Neuronal stem cell (in vitro differentiated cells): ENCODE data around the gene SERPINB1.
"Not testable (repeated sequence)": the region's sequence is repeated elsewhere in the genome, so short reads cannot be mapped to it uniquely, and the experiment has no call there.

Source experiments
- DNase-seq: peaks from one replicate; pipeline ENCODE4 v3.0.0-alpha.2; 2013; ENCODE audit warnings: low spot score
- H2AFZ ChIP-seq: one replicate; pipeline ENCODE4 v1.6.1; 2013; ENCODE audit warnings: mild to moderate bottlenecking, low read length, inconsistent platforms
- H2AK5ac ChIP-seq: 2 replicates; pipeline ENCODE4 v1.6.1; 2013; ENCODE audit warnings: low read depth, mild to moderate bottlenecking, inconsistent platforms, low read length, moderate library complexity, mixed read lengths
- H2BK120ac ChIP-seq: 2 replicates; pipeline ENCODE4 v1.6.1; 2013; ENCODE audit warnings: low read depth, mild to moderate bottlenecking, inconsistent platforms, low read length, moderate library complexity, mixed read lengths
- H2BK12ac ChIP-seq: one replicate; pipeline ENCODE4 v1.6.1; 2013; ENCODE audit warnings: low read length, inconsistent platforms
- H2BK15ac ChIP-seq: 2 replicates; pipeline ENCODE4 v1.6.1; 2013; ENCODE audit warnings: mild to moderate bottlenecking, low read length, inconsistent platforms, mixed read lengths
- H2BK5ac ChIP-seq: one replicate; pipeline ENCODE4 v1.6.1; 2013; ENCODE audit warnings: inconsistent platforms, mild to moderate bottlenecking, low read length, moderate library complexity
- H3K14ac ChIP-seq: one replicate; pipeline ENCODE4 v1.6.1; 2013; ENCODE audit warnings: low read length, inconsistent platforms
- H3K18ac ChIP-seq: 2 replicates; pipeline ENCODE4 v1.6.1; 2013; ENCODE audit warnings: low read length, inconsistent platforms
- H3K23ac ChIP-seq: 2 replicates; pipeline ENCODE4 v1.6.1; 2013; ENCODE audit warnings: low read depth, mild to moderate bottlenecking, mixed read lengths, low read length, inconsistent platforms; ENCODE audit not compliant: poor library complexity
- H3K27ac ChIP-seq: replicated peaks from 3 replicates; pipeline ENCODE4 v1.5.1; 2013; ENCODE audit warnings: low read length, inconsistent platforms
- H3K27me3 ChIP-seq, 3 experiments: 2 replicates each; pipeline ENCODE4 v1.6.1; 2013; ENCODE audit warnings: low read length in 3 of 3, mild to moderate bottlenecking in 2 of 3, inconsistent platforms in 1 of 3, low read depth in 1 of 3, mixed read lengths in 1 of 3, moderate library complexity in 1 of 3; ENCODE audit not compliant: control insufficient read depth in 3 of 3, insufficient read depth in 3 of 3
- H3K36me3 ChIP-seq, 2 donors: replicated peaks in 1 of 2; 2 replicates each; pipeline ENCODE4 v1.6.1; 2013; ENCODE audit warnings: low read length in 2 of 2; ENCODE audit not compliant: control insufficient read depth in 2 of 2, insufficient read depth in 2 of 2
- H3K4ac ChIP-seq: 2 replicates; pipeline ENCODE4 v1.6.1; 2013; ENCODE audit warnings: inconsistent platforms, mild to moderate bottlenecking, low read length, moderate library complexity
- H3K4me1 ChIP-seq, 2 donors: 1 replicate in 1 of 2; 2 replicates in 1 of 2; pipeline ENCODE4 v1.6.1; 2013; ENCODE audit warnings: low read length in 2 of 2, low read depth in 1 of 2; ENCODE audit not compliant: control insufficient read depth in 2 of 2, insufficient read depth in 1 of 2
- H3K4me2 ChIP-seq: one replicate; pipeline ENCODE4 v1.6.1; 2013; ENCODE audit warnings: mild to moderate bottlenecking, low read length, inconsistent platforms; ENCODE audit not compliant: insufficient read depth, poor library complexity, severe bottlenecking
- H3K4me3 ChIP-seq, 2 donors: 2 replicates each; pipeline ENCODE4 v1.5.1; 2013; ENCODE audit warnings: low read length in 2 of 2, mild to moderate bottlenecking in 2 of 2, inconsistent platforms in 1 of 2, moderate library complexity in 1 of 2
- H3K79me1 ChIP-seq: one replicate; pipeline ENCODE4 v1.6.1; 2013; ENCODE audit warnings: low read depth, mild to moderate bottlenecking, inconsistent platforms, low read length, moderate library complexity
- H3K9ac ChIP-seq: one replicate; pipeline ENCODE4 v1.6.1; 2013; ENCODE audit warnings: mild to moderate bottlenecking, low read depth, low read length, inconsistent platforms; ENCODE audit not compliant: poor library complexity
- H3K9me3 ChIP-seq, 2 donors: replicated peaks in 1 of 2; 2 replicates each; pipeline versions ENCODE3 to v1.6.1; 2013; ENCODE audit warnings: low read length in 2 of 2, mild to moderate bottlenecking in 2 of 2, inconsistent platforms in 1 of 2, low read depth in 1 of 2, mixed read lengths in 1 of 2, moderate library complexity in 1 of 2; ENCODE audit not compliant: control insufficient read depth in 2 of 2, insufficient read depth in 1 of 2
- H4K8ac ChIP-seq: one replicate; pipeline ENCODE4 v1.6.1; 2013; ENCODE audit warnings: low read depth, mild to moderate bottlenecking, inconsistent platforms, low read length, moderate library complexity
- H4K91ac ChIP-seq: one replicate; pipeline ENCODE4 v1.6.1; 2013; ENCODE audit warnings: low read length, low read depth, mild to moderate bottlenecking, inconsistent platforms; ENCODE audit not compliant: poor library complexity
- WGBS, 2 donors: extraction: QIAGEN DNeasy Blood & Tissue Kit; methylation state at CpG; one replicate each; pipeline ENCODE4 v1.1.7; 2013; ENCODE audit warnings: missing lambda C conversion rate in 2 of 2, mixed read lengths in 1 of 2; ENCODE audit not compliant: insufficient read length in 2 of 2, insufficient replicate concordance in 1 of 2; ENCODE audit errors: extremely low coverage in 2 of 2; 5-methylcytosine and 5-hydroxymethylcytosine counted together

Gene SERPINB1

GRCh38 chr6:2861822-2862164, 20.1 kb upstream of the SERPINB1 start:
- Histone ChIP-seq H3K9ac (no peak overlapping the region), H3K14ac (no peak overlapping the region), H3K27ac (no peak overlapping the region), H4K91ac (no peak overlapping the region), H2BK5ac (no peak overlapping the region), H3K4me3 (no peak overlapping the region), H3K27me3 (no peaks in the 10 kb centered on the region), H3K79me1 (no peaks in the 10 kb centered on the region), H3K4me1 (peaks cover 10 to 12% of the 10 kb centered on the region in 2 donors), H3K4ac (no peak overlapping the region), H3K36me3 (no peaks in the 10 kb centered on the region), H2BK15ac (no peak overlapping the region), H2AFZ (no peak overlapping the region), H4K8ac (no peak overlapping the region), H2AK5ac (no peak overlapping the region), H3K9me3 (no peaks in the 10 kb centered on the region), H3K18ac (no peak overlapping the region), H3K4me2 (no peak overlapping the region), H3K23ac (no peak overlapping the region), H2BK120ac (no peak overlapping the region), H2BK12ac (no peak overlapping the region)
- no CpG with 5 or more reads among the region's 1 CpG for WGBS, 2 donors
- DNase-seq: no peak

- no peak overlapping the region for H2BK15ac ChIP-seq
- H3K27ac ChIP-seq: no peak overlapping the region
- no peaks in the 10 kb centered on the region for H3K36me3 ChIP-seq
- H3K23ac ChIP-seq: no peak overlapping the region
- H3K9me3 ChIP-seq: no peaks in the 10 kb centered on the region
- H3K4ac ChIP-seq: no peak overlapping the region
- no peak overlapping the region for H2BK120ac ChIP-seq
- no peak overlapping the region for H2BK5ac ChIP-seq
- H3K79me1 ChIP-seq: no peaks in the 10 kb centered on the region
- no peak overlapping the region for H2AFZ ChIP-seq
- H3K18ac ChIP-seq: no peak overlapping the region
- no peak overlapping the region for H4K8ac ChIP-seq
- peaks cover 10 to 12% of the 10 kb centered on the region in 2 donors for H3K4me1 ChIP-seq
- no peak overlapping the region for H3K4me3 ChIP-seq
- H3K9ac ChIP-seq: no peak overlapping the region
- H2AK5ac ChIP-seq: no peak overlapping the region
- H3K27me3 ChIP-seq: no peaks in the 10 kb centered on the region
- no peak overlapping the region for H2BK12ac ChIP-seq
- no peak overlapping the region for H3K4me2 ChIP-seq
- WGBS, 2 donors: no CpG with 5 or more reads among the region's 12 CpGs
- DNase-seq: no peak
- no peak overlapping the region for H4K91ac ChIP-seq
- no peak overlapping the region for H3K14ac ChIP-seq
These were observed 19.6 kb upstream of the SERPINB1 start for GRCh38 chr6:2861060-2861821.

DNA sequence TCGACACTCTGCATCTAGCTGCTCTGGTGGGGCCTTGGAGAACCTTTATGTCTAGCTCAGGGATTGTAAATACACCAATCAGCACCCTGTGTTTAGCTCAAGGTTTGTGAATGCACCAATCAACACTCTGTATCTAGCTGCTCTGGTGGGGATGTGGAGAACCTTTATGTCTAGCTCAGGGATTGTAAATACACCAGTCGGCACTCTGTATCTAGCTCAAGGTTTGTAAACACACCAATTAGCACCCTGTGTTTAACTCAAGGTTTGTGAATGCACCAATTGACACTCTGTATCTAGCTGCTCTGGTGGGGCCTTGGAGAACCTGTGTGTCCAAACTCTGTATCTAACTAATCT, 19.0 kb upstream of the SERPINB1 start:
- H3K36me3 ChIP-seq, H2BK15ac ChIP-seq, H3K27ac ChIP-seq, H3K18ac ChIP-seq, H2AFZ ChIP-seq, H3K9ac ChIP-seq, H2AK5ac ChIP-seq, DNase-seq, H3K9me3 ChIP-seq, H3K14ac ChIP-seq, H3K4me3 ChIP-seq, H3K4me2 ChIP-seq, H3K79me1 ChIP-seq, H2BK12ac ChIP-seq, H2BK120ac ChIP-seq, H3K27me3 ChIP-seq, H4K8ac ChIP-seq, H3K4ac ChIP-seq, H2BK5ac ChIP-seq, H3K23ac ChIP-seq, H4K91ac ChIP-seq: not testable (repeated sequence)
- WGBS, 2 donors: no CpG with 5 or more reads among the region's 2 CpGs
- peaks cover 10 to 11% of the 10 kb centered on the region in 2 donors for H3K4me1 ChIP-seq

DNA sequence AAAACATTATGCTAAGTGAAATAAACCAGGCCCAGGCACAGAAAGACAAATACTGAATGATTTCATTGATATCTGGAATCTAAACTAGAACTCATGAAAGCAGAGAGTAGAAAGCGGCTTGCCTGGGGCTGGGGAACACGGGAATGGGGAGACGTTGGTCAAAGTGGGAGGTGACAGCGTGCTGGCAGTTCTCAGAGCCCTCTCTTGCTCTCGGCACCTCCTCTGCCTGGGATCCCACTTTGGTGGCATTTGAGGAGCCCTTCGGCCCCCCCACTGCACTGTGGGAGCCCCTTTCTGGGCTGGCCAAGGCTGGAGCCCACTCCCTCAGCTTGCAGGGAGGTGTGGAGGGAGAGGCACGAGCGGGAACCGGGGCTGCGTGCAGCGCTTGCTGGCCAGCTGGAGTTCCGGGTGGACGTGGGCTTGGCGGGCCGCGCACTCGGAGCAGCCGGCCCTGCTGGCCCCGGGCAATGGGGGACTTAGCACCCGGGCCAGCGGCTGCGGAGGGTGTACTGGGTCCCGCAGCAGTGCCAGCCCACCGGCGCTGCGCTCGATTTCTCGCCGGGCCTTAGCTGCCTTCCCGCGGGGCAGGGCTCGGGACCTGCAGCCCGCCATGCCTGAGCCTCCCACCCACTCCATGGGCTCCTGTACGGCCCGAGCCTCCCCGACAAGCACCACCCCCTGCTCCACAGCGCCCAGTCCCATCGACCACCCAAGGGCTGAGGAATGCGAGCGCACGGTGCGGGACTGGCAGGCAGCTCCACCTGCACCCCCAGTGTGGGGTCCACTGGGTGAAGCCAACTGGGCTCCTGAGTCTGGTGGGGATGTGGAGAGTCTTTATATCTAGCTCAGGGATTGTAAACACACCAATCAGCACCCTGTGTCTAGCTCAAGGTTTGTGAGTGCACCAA, 18.4 kb upstream of the SERPINB1 start:
- not testable (repeated sequence) for H3K27ac ChIP-seq, H2AFZ ChIP-seq, H3K36me3 ChIP-seq, H2AK5ac ChIP-seq, H3K79me1 ChIP-seq, H3K9me3 ChIP-seq, H3K4ac ChIP-seq, H3K23ac ChIP-seq, H2BK5ac ChIP-seq, H2BK15ac ChIP-seq, H2BK12ac ChIP-seq, H3K4me2 ChIP-seq, H3K14ac ChIP-seq, H2BK120ac ChIP-seq, H4K91ac ChIP-seq, DNase-seq, H3K9ac ChIP-seq, H3K4me3 ChIP-seq, H4K8ac ChIP-seq, H3K27me3 ChIP-seq, H3K18ac ChIP-seq
- H3K4me1 ChIP-seq: peaks cover 16 to 17% of the 10 kb centered on the region in 2 donors
- WGBS, 2 donors: no CpG with 5 or more reads among the region's 42 CpGs
